Cerebellar nuclear complex (tissue), 1 donor: ENCODE results near the gene CDK11B.

Experiments used
- DNase-seq, 2 experiments: peaks; one replicate each; lab custom pipeline; 2025; lab: John Stamatoyannopoulos, UW

Gene CDK11B

DNA sequence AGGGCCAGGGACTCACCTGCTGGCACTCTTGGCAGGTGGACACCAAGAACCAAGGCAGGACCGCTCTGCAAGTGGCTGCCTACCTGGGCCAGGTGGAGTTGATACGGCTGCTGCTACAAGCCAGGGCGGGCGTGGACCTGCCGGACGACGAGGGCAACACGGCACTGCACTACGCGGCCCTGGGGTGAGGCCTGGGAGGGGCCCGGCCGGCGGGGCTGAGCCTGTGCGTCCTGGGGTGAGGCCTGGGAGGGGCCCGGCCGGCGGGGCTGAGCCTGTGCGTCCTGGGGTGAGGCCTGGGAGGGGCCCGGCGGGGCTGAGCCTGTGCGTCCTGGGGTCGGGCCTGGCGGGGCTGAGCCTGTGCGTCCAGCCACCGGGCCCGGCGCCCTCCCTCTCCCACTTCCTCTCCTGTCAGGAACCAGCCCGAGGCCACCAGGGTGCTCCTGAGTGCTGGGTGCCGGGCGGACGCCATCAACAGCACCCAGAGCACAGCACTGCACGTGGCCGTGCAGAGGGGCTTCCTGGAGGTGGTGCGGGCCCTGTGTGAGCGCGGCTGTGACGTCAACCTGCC lies 31.5 kb downstream of the CDK11B start:
- DNase-seq: no peak

DNA sequence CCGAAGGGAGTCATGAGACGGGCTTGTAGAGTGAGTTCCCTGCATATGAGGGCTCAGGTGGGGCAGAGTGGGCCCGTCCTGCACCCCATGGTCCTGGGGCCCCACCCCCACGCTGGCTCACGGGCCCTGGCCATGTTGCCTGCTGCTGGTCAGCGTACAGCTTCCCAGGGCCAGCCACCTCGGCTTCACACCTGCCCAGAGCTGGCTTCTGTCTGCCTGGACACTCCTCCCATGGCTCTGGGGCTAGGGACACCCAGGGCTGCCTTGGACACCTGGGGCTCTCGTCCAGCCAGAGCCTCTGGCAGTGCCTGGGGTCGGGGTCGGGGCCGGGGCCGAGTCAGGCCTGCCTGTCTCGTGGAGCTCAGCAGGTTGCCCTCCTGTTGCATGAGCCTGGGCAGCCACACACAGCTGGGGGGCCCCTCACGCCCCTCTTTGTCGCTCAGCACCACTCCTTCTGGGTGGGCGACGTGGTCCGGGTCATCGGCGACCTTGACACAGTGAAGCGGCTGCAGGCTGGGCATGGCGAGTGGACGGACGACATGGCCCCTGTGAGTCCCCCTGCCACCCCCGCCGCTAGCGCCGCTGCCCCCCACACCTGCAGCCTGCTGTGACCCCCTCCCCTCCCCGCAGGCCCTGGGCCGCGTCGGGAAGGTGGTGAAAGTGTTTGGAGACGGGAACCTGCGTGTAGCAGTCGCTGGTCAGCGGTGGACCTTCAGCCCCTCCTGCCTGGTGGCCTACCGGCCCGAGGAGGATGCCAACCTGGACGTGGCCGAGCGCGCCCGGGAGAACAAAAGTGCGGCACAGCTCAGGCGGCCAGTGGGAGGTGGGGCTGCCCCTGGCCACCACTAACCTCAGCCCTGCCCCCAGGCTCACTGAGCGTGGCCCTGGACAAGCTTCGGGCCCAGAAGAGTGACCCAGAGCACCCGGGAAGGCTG lies 32.3 kb downstream of the CDK11B start:
- no peak for DNase-seq

DNA sequence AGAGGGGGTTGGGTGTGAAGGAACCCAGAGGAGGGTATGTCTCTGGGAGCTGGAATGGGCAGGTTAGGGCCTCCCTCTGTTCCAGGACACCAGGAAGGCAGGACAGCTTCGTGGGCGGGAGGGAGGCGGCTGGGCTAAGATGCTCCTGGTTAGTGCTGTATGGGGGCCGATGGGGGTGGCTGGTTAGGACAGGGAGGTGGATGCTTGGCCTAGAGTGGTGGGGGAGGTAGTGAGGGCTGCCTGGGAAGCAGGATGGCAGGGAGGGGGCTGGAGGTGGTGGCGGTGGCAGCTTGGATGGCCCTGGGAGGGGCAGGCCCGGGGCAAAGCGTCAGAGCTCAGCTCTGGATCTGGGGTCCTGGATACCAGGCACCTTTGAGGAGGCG lies 33.0 kb downstream of the CDK11B start:
- DNase-seq: no peak

DNA sequence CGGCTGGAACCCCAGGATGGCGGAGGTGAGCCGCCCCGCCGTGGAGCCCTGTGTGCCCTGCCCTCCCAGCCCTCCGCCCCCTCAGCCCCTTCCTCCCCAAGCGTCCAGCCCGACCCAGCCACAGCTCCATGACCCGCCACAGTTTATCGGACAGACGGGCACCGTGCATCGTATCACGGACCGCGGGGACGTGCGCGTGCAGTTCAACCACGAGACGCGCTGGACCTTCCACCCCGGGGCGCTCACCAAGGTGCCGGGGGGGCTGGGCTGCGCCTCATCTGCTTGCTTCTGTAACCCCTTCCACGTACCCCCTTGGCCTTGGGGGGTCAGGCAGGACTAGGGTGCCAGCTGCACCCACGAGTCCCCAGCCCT lies 33.4 kb downstream of the CDK11B start:
- DNase-seq: no peak

DNA sequence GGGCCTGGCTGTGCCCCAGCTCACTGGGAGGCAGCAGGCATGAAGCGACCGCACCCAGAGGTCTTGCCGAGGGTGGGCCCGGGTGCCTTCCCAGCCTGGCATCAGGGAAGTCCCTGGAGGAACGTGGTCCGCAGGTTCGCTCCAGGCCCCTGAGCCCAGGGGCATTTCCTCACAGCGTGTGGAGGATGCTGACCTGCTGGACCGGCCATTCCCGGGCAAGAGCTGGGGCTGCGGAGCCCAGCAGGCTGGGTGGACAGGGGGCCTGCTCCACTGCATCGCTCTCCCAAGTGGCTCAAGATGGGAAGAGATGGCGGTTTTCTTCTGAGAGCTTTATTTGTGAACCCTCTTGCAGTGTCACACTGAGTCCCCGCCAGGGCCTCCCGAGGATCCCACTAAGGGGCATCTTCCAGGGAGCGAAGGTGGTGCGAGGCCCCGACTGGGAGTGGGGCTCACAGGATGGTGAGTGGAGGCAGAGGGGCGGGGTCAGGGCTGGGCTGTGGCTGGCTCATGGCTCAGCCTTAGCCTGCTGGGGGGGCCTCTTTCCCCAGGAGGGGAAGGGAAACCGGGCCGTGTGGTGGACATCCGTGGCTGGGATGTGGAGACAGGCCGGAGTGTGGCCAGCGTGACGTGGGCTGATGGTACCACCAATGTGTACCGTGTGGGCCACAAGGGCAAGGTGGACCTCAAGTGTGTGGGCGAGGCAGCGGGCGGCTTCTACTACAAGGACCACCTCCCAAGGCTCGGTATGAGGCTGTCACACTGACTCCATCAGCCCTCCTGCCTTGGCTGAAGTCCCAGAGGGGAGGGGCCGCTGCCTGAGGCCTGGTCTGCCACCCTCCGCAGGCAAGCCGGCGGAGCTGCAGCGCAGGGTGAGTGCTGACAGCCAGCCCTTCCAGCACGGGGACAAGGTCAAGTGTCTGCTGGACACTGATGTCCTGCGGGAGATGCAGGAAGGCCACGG lies 34.1 kb downstream of the CDK11B start:
- DNase-seq: no peak

DNA sequence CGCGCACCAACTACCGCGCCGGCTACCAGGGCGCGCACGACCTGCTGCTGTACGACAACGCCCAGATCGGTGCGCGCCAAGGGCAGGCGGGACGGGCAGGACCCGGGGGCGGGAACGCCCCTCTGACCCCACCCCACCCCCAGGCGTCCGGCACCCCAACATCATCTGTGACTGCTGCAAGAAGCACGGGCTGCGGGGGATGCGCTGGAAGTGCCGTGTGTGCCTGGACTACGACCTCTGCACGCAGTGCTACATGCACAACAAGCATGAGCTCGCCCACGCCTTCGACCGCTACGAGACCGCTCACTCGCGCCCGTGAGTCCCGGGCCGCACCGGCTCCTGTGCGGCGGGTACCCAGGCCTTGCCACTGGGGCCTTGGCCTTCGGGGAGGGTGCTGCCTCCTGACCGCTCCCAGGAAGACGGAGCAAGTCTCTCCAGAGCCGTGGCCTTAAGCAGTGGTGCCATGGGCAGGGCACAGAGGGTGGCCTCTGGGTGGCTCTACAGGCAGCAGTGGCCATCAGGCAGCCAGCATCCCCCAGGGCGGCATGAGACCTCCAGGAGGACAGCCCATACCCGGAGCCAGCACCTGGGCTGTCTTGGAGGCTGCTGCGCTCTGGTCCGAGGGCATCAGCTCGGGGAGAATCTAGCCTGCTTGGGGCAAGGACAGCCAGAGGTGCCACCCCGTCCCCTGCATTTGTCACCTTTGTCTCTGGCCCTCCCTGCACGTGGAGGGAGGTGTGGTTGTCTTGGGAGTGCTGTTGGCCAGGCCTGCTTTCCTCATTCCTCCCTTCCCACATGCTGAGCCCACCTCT lies 35.0 kb downstream of the CDK11B start:
- DNase-seq: no peak

DNA sequence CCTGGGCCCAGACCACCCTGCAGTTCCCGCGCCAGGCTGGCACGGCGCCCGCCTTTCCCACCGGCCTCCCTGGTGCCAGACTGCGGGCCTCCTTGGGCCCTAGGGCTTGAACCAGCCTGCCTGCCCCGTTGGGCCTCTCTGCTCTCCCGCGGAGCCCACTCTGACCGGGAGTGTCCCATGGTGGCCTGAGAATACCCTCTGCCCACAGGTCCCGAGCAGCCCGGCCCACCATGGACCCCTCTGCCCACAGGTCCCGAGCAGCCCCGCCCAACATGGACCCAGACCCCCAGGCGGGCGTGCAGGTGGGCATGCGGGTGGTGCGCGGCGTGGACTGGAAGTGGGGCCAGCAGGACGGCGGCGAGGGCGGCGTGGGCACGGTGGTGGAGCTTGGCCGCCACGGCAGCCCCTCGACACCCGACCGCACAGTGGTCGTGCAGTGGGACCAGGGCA lies 35.6 kb downstream of the CDK11B start:
- no peak for DNase-seq

DNA sequence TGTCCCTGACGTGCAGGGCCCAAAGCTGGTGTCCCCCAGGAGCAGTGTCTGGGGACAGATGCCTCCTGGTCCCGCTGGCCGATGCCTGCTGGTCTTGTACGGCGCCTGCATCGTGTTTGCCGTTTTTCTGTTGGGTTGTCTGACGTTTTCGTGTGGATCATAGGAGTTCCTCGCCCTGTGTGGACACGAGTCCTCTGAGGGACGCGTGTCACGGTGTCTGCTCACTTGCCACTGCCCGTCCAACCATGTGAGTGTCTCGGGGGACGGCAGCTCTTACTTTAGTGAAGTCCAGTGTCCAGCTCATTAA lies 36.1 kb downstream of the CDK11B start:
- DNase-seq: no peak

DNA sequence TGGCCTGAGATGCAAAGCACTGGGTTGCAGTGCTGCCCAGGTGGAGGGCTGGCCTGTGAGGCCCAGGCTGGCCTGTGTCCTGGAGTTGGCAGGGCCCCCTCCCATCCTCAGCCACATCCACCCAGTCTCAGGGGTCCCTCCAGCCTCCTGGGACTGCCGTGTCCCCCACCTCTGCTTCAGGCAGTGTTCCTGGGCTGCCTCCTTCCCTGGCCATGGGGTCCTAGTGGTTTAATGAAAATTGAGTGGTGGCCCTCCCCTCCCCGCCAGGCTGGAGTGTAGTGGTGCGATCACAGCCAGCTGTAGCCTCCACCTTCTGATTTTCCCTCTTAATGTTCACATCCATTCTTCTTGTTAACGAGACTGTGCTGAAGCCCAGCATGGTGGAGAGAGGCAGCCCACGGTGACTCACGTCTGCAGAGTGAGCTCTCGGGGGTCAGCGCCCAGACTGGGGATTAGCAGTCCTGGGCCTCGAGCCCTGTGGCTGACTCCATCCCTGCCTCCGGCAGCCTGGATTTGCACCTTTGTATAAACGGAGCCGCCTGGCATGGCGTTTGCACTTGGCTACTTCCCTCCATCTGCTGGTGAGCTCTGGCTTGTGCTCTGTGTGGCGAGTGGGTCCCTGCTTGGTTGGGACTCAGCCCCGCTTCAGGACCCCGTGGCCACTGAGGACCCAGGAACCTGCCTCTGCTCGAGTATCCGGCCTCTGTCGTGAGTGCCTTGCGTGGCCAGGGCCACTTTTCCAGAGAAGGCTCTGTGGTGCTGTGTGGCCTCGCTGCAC lies 36.6 kb downstream of the CDK11B start:
- DNase-seq: no peak

DNA sequence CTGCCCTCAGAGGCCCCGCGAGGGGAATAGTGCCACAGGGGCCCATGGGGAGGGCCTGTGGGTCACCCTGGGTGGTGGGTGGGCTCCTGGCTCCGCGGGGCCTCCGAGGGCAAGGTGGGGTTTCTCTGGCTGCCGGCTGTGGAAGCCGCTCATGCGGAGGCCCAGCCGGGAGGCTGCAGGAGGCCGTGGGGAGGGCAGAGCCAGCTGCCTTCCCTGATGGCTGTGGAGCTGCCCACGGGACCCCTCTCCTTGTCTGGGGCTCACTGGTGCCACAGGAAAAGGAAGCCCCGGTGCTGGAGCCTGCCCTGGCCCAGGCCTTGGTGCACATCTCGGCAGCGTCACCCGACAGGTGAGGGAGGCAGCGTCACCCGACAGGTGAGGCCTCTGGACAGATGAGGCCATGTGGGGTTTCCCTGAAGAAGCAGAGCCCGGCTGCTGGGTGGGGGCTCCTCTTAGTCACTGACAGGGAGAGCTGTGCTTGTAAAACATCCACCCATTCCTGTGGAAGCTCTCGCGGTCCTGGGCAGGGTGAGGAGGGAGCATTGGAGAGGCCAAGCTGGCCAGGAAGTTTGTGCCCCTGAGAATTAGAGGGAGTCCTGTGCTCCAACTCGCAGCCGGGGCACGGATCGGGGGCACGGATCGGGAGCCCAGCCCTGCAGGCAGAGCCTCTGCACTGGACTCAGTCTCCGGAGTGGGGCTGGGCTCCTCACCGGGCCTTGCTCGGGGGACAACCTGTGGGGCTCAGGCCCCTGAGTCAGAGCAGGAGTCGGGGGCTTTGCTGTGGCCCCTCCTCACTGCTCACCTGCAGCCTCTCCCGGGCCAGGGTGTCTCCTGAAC lies 37.4 kb downstream of the CDK11B start:
- DNase-seq: no peak

DNA sequence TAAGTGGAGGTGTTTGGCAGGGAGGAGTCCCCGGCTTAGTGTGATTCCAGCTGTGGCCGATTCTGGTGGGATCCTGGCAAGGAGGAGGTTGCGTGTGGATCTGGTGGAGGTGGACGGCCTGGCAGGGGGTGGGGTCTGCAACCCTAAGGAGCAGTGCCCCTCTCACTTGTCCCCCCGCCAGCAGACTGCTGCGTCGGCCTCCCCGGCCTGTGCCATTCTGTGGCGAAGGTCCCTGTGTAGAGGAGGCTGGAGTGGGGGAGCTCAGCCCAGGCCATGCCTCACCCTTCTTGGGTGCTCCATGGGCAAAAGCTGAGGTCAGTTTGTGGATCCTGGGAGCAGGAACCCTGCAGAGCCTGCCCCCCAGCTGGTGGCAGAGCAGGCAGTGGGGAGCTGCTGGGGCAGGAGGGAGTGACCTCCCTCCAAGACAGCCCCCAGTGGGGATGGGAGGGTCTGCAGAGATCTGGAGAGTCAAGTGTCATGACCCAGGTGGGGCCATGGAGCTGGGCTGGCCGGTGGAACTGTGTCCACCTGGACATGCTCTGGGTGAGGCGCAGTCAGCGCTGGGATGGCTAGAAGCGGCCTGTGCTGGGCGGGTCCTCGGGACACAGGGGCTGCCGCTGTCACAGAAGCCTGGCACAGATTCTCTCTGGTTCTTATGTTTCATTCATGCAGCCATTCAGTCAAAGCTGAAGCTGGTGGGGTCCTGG lies 38.2 kb downstream of the CDK11B start:
- no peak for DNase-seq

DNA sequence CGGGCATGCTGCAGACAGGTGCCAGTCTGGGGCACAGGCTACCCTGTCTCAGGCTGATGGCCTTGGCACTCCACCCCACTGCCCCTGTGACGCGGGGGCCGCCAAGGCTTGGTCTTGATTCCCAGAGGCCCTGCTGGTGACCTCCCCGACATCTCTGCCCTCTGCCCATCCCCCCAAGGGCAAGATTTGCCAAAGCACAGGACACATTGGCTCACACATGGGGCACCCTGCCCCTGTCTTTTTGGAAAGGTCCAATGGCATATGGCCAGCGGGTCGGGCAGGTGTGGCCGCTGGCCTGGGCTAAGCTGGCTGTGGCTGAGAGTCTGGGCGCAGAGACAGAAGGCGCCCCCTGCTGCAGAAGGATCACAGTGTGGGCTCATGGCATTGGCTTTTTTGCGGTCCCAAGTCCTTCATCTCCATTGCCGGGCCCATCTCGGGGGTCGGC lies 38.9 kb downstream of the CDK11B start:
- DNase-seq: no peak

DNA sequence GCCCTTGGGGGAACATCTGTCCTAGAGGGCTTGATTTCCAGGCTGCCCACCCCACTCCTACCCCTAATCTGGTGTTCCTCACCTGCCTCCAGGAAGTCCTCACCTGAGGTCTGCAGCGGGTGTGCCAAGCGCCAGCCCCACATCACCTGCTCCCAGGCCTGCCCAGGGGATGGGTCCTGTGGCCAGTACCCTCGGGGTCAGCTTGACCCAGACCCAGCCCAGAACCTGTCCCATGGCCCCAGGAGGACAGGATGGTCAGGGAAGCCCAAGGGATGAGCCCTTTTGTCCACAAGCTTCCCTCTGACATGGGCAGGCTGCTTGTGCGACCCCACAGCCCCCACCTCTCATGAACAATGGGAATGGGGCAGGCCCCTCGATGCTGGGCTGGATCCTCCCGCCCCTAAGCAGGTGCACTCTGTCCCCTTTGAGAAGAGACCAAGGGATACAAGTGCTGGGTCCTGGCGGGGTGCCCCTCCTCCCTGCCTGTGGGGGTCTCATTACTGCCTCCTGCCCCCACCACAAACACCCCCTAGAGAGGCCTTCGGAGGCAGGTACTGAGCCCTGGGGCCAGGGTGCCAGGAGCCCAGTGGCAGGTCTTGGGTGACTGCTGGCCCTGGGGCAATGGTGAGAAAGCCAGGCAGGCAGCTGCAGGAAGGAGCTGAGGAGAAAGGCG lies 40.3 kb downstream of the CDK11B start:
- DNase-seq: no peak

DNA sequence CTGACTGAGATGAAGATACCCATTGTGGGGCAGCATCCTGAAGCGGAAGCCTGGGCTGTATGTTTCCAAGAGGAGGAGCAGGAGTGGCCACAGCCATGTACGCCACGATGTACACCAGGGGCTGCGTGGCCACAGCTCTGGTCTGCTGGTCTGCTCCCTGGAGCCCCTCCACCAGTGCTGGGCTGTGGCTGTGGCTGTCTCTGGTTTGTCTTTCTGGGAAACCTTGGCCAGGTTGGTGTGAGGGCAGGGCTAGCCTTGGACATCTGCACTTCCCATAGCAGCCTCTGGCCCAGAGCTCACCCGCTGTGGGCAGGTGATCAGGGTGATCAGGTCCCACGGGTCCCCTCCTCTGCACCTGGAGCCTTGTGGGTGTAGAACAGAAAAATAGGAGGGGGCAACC lies 40.9 kb downstream of the CDK11B start:
- no peak for DNase-seq

DNA sequence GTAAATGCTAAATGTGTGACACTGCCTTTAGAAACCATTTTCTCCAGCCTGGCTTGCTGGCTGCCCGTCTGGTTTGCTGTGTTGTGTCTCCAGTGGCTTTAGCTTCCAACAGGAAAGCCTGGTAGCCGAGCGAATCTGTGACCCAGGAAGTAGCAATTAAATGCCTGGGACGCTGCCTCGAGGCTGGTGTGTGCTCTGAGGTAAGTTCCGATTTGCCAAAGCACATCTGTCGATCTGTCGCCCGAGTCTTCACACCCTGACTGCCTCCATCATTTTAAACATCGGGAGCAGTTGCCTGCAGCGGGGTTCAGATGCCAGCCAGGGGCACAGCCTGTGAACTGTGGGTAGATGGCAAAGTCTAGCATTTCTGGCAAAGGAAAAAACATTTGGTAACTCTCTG lies 41.3 kb downstream of the CDK11B start:
- no peak for DNase-seq

DNA sequence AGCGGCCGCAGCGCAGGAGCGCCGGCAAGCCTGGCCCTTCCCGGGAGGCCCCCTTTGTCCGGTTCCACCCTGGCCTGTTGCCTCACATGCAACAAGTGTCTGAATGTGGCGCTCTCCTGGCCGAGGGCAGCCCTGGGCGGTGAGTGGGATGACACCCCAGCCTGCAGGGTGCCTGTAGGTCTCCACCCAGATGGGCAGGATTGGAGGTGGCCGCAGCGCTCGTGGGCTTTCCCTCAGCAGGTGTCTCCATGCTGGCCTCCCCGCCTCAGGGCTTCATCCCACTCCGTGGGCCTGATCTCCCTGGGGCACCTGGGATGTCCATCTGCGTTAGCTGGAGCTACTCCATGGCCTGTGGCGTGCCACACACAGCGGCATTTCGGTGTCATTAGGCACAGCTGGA lies 42.0 kb downstream of the CDK11B start:
- no peak for DNase-seq

DNA sequence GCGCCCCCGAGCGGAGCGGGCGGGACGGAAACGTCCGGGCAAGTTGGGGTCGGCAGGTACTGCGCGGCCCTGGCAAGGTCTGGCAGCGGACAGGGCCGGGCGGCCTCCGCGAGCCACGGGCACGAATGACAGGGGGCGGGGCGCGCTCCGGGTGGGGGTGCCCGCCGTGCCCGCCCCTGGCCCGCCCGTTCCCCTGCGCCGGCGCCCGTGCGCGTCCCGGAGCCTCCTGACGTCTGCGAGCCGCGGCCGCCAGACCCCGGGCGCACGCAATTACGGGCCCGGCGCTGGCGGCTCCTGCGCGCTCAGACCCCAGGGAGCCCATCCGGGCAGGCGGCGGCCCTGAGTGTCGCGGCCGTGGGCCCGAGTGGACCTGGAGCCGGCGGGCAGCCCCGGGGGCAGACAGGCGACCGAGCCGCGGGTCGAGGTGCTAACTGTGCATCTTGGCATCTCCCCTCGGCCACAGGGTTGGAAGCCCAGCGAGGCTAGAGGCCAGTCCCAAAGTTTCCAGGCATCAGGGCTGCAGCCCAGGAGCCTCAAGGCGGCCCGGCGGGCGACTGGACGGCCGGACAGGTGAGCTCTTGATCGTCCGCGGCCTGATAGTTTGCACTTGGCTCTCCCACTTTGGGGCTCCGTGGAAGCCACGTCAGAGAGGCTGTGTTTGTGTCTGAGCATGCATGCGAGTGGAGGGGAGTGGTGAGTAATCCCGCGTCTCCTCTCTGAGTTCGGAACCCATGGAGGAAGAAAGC lies 42.6 kb downstream of the CDK11B start:
- no peak for DNase-seq
